Upper lobe of left lung (tissue), 4 donors: Measurements from ENCODE around the gene RCSD1.

Experiments used
- POLR2A ChIP-seq, 4 donors: fragments of 450-650 bp; IDR thresholded peaks; one replicate each; pipeline ENCODE4 v1.5.1; 2016 to 2017; ENCODE audit warnings: antibody characterized with exemption in 4 of 4, mild to moderate bottlenecking in 2 of 4
- TF ChIP-seq, protein P1 (sequence below), 6 experiments: fragments of 450-650 bp in 4 of 6; fragments of 200-600 bp in 2 of 6; sonication (generic) in 2 of 6; IDR thresholded peaks; one replicate each; pipeline ENCODE4 v1.5.1; 2016 to 2019; ENCODE audit warnings: antibody characterized with exemption in 6 of 6

GRCh38 chr1:167645140-167645541, 15.1 kb downstream of the RCSD1 start:
- TF ChIP-seq, protein P1, sequence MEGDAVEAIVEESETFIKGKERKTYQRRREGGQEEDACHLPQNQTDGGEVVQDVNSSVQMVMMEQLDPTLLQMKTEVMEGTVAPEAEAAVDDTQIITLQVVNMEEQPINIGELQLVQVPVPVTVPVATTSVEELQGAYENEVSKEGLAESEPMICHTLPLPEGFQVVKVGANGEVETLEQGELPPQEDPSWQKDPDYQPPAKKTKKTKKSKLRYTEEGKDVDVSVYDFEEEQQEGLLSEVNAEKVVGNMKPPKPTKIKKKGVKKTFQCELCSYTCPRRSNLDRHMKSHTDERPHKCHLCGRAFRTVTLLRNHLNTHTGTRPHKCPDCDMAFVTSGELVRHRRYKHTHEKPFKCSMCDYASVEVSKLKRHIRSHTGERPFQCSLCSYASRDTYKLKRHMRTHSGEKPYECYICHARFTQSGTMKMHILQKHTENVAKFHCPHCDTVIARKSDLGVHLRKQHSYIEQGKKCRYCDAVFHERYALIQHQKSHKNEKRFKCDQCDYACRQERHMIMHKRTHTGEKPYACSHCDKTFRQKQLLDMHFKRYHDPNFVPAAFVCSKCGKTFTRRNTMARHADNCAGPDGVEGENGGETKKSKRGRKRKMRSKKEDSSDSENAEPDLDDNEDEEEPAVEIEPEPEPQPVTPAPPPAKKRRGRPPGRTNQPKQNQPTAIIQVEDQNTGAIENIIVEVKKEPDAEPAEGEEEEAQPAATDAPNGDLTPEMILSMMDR (IDR thresholded peaks at IDR 0.05), result no peak
- no peak for TF ChIP-seq POLR2A (IDR thresholded peaks at IDR 0.05)
